K562 (cell line): ENCODE measurements around the gene CNRIP1. TPM values are rescaled to one million over a fixed set of nuclear protein-coding genes. Genes with fewer than 3 reads are reported as not detected.

Experiments
- ARNT ChIP-seq, 2 experiments: fragments of 450-650 bp; IDR thresholded peaks; 2 replicates each; pipeline ENCODE4 v1.6.1; 2016; ENCODE audit warnings: mild to moderate bottlenecking in 1 of 2
- DMBX1 ChIP-seq: fragments of 250-450 bp; sonication (Bioruptor Pico); IDR thresholded peaks from 2 replicates; pipeline ENCODE4 v1.8.0; 2022; ENCODE audit warnings: inconsistent platforms, mild to moderate bottlenecking, moderate library complexity, borderline replicate concordance
- ELF4 ChIP-seq: fragments of 450-650 bp; formaldehyde crosslinking; IDR thresholded peaks from 2 replicates; pipeline ENCODE4 v1.4.0; 2022; ENCODE audit warnings: missing genetic modification characterization
- EP300 ChIP-seq: IDR thresholded peaks from 2 replicates; pipeline ENCODE4 v1.6.1; 2012; ENCODE audit warnings: low read length, improper control_type of control experiment
- FOXJ3 ChIP-seq: sonication (generic); formaldehyde crosslinking; IDR thresholded peaks from 2 replicates; pipeline ENCODE4 v1.4.0; 2020; ENCODE audit warnings: mild to moderate bottlenecking, missing genetic modification reagents
- OTX1 ChIP-seq: fragments of 450-650 bp; formaldehyde crosslinking; IDR thresholded peaks from 2 replicates; pipeline ENCODE4 v1.4.0; 2022; ENCODE audit warnings: mild to moderate bottlenecking
- RCOR1 ChIP-seq, 2 experiments: IDR thresholded peaks; 2 replicates each; pipeline ENCODE4 v1.6.1; 2012; ENCODE audit warnings: low read depth in 2 of 2, low read length in 2 of 2, borderline replicate concordance in 1 of 2, improper control_type of control experiment in 1 of 2
- RNF2 ChIP-seq: sonication (generic); IDR thresholded peaks from 2 replicates; pipeline ENCODE4 v1.6.1; 2016
- SNAPC5 ChIP-seq: fragments of 250-450 bp; sonication (Bioruptor Pico); IDR thresholded peaks from 2 replicates; pipeline ENCODE4 v1.8.0; 2021; ENCODE audit warnings: moderate library complexity, mild to moderate bottlenecking, inconsistent platforms
- SP2 ChIP-seq: IDR thresholded peaks from 2 replicates; pipeline ENCODE4 v1.6.1; 2011; ENCODE audit warnings: mild to moderate bottlenecking, low read depth, low read length, moderate library complexity; ENCODE audit not compliant: poor library complexity, severe bottlenecking; ENCODE audit errors: extremely low read depth
- SRSF7 ChIP-seq: fragments of 200-400 bp; formaldehyde crosslinking; optimal IDR thresholded peaks from 2 replicates; pipeline ENCODE3; 2017; ENCODE audit warnings: mild to moderate bottlenecking, low read depth, low read length
- ZBTB11 ChIP-seq, 3 experiments: fragments of 200-800 bp in 1 of 3; fragments of 250-450 bp in 1 of 3; fragments of 450-650 bp in 1 of 3; sonication (Bioruptor Pico) in 1 of 3; sonication (Bioruptor generic) in 1 of 3; formaldehyde crosslinking in 1 of 3; IDR thresholded peaks; 2 replicates each; pipeline versions ENCODE4 v1.6.1 to v1.8.0; 2016 to 2022; ENCODE audit warnings: mild to moderate bottlenecking in 2 of 3, missing genetic modification characterization in 2 of 3, missing compliant biosample characterization in 1 of 3, moderate library complexity in 1 of 3
- ZNF12 ChIP-seq: sonication (generic); formaldehyde crosslinking; IDR thresholded peaks from 2 replicates; pipeline ENCODE4 v1.4.0; 2020; ENCODE audit warnings: mild to moderate bottlenecking, missing genetic modification reagents
- ZNF217 ChIP-seq: sonication (generic); formaldehyde crosslinking; IDR thresholded peaks from 2 replicates; pipeline ENCODE4 v1.8.0; 2022; ENCODE audit warnings: mild to moderate bottlenecking, missing genetic modification reagents
- ZNF280A ChIP-seq: fragments of 450-650 bp; IDR thresholded peaks from 2 replicates; pipeline ENCODE4 v1.6.1; 2018; ENCODE audit warnings: mild to moderate bottlenecking, low read depth; ENCODE audit not compliant: partially characterized antibody
- ZZZ3 ChIP-seq: fragments of 450-650 bp; IDR thresholded peaks from 2 replicates; pipeline ENCODE4 v1.6.1; 2016; ENCODE audit warnings: antibody characterized with exemption, mild to moderate bottlenecking, moderate library complexity
- polyA plus RNA-seq, 8 experiments: library from polyadenylated mRNA; depleted of rRNA in 4 of 8; stranded (reverse) in 5 of 8; unstranded in 3 of 8; fragments of >200 nt; fragmentation: Nextera tagmentation in 2 of 8; fragmentation: Illumina TruSeq in 1 of 8; extraction: Ambion mirVana in 2 of 8; extraction: Trizol in 1 of 8; gene quantifications; 2 replicates each; pipeline versions ENCODE4 v1.2.1 to v1.2.3, GENCODE V29; 2011 to 2014; ENCODE audit warnings: inconsistent platforms in 1 of 8, missing spikeins in 1 of 8
- total RNA-seq, 7 experiments: library from RNA; depleted of rRNA in 6 of 7; stranded (reverse); fragments of >200 nt in 6 of 7; fragmentation: Illumina TruSeq in 2 of 7; extraction: Trizol in 2 of 7; gene quantifications; 2 replicates each; pipeline versions ENCODE4 v1.2.1 to v1.2.3, GENCODE V29; 2011 to 2021; ENCODE audit warnings: low replicate concordance in 1 of 7
- TF ChIP-seq, protein P1 (sequence below): fragments of 450-650 bp; IDR thresholded peaks from 2 replicates; pipeline ENCODE4 v1.6.1; 2018; ENCODE audit not compliant: partially characterized antibody

Gene CNRIP1
- total and polyA plus RNA-seq, 9 of the 15 experiments (the other 6 are each of a cell fraction or from before 2014, with no cell fraction given): 0.59 to 2.1 (median 1.5) TPM

- TF ChIP-seq ZNF217 (CRISPR knock-in tag) (no peak), EP300 (0 out of 2 replicates have a peak, but pooled peaks have one; percentile 12), FOXJ3 (no peak), RNF2 (no peak), ZNF280A (no peak), SNAPC5 (no peak), ARNT (IDR thresholded peaks at IDR 0.05) (no peak), OTX1 (no peak), SRSF7 (no peak), ZNF12 (CRISPR knock-in tag) (no peak), DMBX1 (no peak), SP2 (no peak), ELF4 (CRISPR knock-in tag) (no peak), ZZZ3 (no peak), RCOR1 (IDR thresholded peaks at IDR 0.05; ENCODE audit: borderline replicate concordance in 1 of 2, low read depth in 2 of 2, low read length in 2 of 2) (no peak), ZBTB11 (CRISPR knock-in tag; IDR thresholded peaks at IDR 0.05) (no peak)
- TF ChIP-seq, protein P1, sequence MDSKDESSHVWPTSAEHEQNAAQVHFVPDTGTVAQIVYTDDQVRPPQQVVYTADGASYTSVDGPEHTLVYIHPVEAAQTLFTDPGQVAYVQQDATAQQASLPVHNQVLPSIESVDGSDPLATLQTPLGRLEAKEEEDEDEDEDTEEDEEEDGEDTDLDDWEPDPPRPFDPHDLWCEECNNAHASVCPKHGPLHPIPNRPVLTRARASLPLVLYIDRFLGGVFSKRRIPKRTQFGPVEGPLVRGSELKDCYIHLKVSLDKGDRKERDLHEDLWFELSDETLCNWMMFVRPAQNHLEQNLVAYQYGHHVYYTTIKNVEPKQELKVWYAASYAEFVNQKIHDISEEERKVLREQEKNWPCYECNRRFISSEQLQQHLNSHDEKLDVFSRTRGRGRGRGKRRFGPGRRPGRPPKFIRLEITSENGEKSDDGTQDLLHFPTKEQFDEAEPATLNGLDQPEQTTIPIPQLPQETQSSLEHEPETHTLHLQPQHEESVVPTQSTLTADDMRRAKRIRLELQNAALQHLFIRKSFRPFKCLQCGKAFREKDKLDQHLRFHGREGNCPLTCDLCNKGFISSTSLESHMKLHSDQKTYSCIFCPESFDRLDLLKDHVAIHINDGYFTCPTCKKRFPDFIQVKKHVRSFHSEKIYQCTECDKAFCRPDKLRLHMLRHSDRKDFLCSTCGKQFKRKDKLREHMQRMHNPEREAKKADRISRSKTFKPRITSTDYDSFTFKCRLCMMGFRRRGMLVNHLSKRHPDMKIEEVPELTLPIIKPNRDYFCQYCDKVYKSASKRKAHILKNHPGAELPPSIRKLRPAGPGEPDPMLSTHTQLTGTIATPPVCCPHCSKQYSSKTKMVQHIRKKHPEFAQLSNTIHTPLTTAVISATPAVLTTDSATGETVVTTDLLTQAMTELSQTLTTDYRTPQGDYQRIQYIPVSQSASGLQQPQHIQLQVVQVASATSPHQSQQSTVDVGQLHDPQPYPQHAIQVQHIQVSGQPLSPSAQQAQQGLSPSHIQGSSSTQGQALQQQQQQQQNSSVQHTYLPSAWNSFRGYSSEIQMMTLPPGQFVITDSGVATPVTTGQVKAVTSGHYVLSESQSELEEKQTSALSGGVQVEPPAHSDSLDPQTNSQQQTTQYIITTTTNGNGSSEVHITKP: peak; percentile 36
Observed at GRCh38 chr2:68251187-68251854, 68.4 kb downstream of the CNRIP1 start (continued).
